HEK293T (cell line): Measurements from ENCODE around the gene LIX1L.

ENCODE experiments used
- BHLHE40 ChIP-seq: fragments of 450-650 bp; IDR thresholded peaks from 2 replicates; pipeline ENCODE4 v1.6.1; 2016; ENCODE audit warnings: mild to moderate bottlenecking, moderate library complexity, borderline replicate concordance
- ELF4 ChIP-seq: fragments of 450-650 bp; IDR thresholded peaks from 2 replicates; pipeline ENCODE4 v1.6.1; 2017; ENCODE audit warnings: antibody characterized with exemption
- FOXA1 ChIP-seq: fragments of 450-650 bp; IDR thresholded peaks from 2 replicates; pipeline ENCODE4 v1.6.1; 2016; ENCODE audit warnings: mild to moderate bottlenecking
- FOXM1 ChIP-seq: fragments of 450-650 bp; IDR thresholded peaks from 2 replicates; pipeline ENCODE4 v1.6.1; 2017; ENCODE audit warnings: mild to moderate bottlenecking, borderline replicate concordance
- HDGF ChIP-seq: fragments of 450-650 bp; IDR thresholded peaks from 2 replicates; pipeline ENCODE4 v1.6.1; 2017; ENCODE audit warnings: antibody characterized with exemption, borderline replicate concordance
- L3MBTL2 ChIP-seq: fragments of 450-650 bp; conservative IDR thresholded peaks from 2 replicates; pipeline ENCODE4 v1.6.1; 2016; ENCODE audit warnings: mild to moderate bottlenecking
- NFRKB ChIP-seq: fragments of 450-650 bp; IDR thresholded peaks from 2 replicates; pipeline ENCODE4 v1.6.1; 2016; ENCODE audit warnings: mild to moderate bottlenecking, moderate library complexity
- PKNOX1 ChIP-seq: fragments of 450-650 bp; IDR thresholded peaks from 2 replicates; pipeline ENCODE4 v1.6.1; 2016
- TARDBP ChIP-seq: fragments of 450-650 bp; IDR thresholded peaks from 2 replicates; pipeline ENCODE4 v1.6.1; 2016

DNA sequence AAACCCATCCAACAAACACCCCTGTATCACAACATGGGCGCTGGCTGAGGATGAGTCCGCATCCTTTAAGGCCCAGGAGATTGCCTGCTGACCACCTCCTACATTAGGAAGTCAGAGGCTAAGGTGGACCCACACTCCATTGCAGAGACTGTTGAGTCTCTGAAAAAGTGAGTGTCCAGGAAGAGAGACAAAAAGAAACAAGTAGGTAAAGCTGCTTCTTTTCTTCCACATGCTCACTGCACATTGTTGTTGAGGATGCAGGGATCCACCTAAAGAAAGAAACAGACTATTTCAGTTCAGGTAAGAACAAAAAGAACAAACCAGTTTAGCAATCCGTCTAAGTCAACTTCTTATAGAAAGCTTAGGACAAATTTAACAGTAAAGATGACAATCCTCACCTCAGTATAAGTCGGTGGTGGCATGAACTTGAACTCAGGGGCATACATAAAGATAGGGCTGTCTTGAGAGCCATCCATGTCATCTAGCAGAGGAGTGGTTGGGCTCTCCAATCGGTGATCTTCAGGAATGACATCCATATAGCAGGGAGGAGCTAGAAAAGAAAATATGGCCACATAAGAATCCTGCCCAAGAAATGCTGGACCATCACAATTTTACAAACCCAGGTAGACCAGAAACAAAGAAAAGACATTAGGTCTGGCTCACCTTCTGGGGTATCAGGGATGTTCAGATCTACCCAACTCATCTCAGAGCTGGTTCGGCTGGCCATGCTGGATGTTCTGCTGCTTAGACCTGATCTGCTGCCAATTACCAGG is 36.0 kb upstream of the LIX1L start:
- TF ChIP-seq BHLHE40: no peak
- TF ChIP-seq HDGF: no peak
- no peak for TF ChIP-seq PKNOX1
- no peak for TF ChIP-seq NFRKB
- no peak for TF ChIP-seq ELF4
- no peak for TF ChIP-seq L3MBTL2
- no peak for TF ChIP-seq TARDBP
- no peak for TF ChIP-seq FOXM1
- TF ChIP-seq FOXA1: no peak
